Pericardium fibroblast (primary cell): ENCODE results near the gene COMMD10. TPM values are rescaled to one million over a fixed set of nuclear protein-coding genes. Genes with fewer than 3 reads are reported as not detected.

Experiments used
- total RNA-seq: library from RNA; depleted of rRNA; stranded (reverse); fragments of >200 nt; gene quantifications from 2 replicates; pipeline ENCODE4 v1.2.3, GENCODE V29; 2015

Gene COMMD10
- 26.5 and 29.5 TPM in 2 replicates for total RNA-seq

GRCh38 chr5:116084871-116085715 lies at the start of gene COMMD10:
TSS of gene COMMD10 (plus strand) at chr5:116085025.

Other genes with a start within 250 kb of the COMMD10 start
- gene ATG12, start 243.5 kb upstream of the COMMD10 start, total RNA-seq = 42.8 and 50.3 TPM in 2 replicates
- gene AP3S1, start 243.1 kb upstream of the COMMD10 start, total RNA-seq = 132 and 248 TPM in 2 replicates
- gene LVRN, start 122.5 kb upstream of the COMMD10 start, total RNA-seq = 0.34 TPM in 1 of 2 replicates, not detected in the other
- not detected in 2 replicates for gene ARL14EPL, start 52.6 kb upstream of the COMMD10 start, total RNA-seq